Ammon's horn (tissue), 1 donor: Measurements from ENCODE around the gene RALA.
A peak's percentile ranks its signal among the peaks of the same experiment; 100 is the strongest.

ENCODE experiments used
- DNase-seq: peaks from one replicate; pipeline ENCODE4 v3.0.0-alpha.2; 2016; ENCODE audit warnings: low spot score

RALA gene, protein sequence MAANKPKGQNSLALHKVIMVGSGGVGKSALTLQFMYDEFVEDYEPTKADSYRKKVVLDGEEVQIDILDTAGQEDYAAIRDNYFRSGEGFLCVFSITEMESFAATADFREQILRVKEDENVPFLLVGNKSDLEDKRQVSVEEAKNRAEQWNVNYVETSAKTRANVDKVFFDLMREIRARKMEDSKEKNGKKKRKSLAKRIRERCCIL

DNA sequence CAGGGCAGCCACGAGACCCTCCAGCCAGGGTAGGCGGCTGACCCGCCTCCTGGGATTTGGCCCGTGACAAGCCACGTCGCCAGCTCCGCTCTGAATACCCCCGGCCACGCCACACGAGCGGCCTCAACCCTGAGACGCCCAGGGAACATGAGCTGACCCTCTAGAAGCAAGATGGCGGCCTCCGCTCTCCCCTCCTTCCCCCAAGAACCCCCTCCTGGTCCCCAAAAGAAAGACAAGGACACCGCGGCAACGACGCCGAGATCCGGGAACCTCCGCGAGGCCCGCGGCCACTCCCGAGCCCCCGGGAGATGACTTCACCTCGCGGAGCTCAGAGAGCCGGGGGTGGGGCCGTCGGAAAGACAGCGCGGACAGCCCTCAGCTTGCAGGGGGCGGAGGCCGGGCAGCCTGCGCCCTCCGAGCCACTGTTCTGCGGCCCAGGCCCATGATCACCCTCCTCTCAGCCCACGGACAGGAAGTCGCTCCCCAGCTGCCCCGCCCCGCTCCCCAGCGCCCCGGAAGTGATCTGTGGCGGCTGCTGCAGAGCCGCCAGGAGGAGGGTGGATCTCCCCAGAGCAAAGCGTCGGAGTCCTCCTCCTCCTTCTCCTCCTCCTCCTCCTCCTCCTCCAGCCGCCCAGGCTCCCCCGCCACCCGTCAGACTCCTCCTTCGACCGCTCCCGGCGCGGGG, at the start of gene RALA:
RALA (plus strand) TSS at position 526 of the 685 bp plus-strand sequence. CDS start 63,096 bp downstream, outside the sequence.
- peak; percentile 96 for DNase-seq

DNA sequence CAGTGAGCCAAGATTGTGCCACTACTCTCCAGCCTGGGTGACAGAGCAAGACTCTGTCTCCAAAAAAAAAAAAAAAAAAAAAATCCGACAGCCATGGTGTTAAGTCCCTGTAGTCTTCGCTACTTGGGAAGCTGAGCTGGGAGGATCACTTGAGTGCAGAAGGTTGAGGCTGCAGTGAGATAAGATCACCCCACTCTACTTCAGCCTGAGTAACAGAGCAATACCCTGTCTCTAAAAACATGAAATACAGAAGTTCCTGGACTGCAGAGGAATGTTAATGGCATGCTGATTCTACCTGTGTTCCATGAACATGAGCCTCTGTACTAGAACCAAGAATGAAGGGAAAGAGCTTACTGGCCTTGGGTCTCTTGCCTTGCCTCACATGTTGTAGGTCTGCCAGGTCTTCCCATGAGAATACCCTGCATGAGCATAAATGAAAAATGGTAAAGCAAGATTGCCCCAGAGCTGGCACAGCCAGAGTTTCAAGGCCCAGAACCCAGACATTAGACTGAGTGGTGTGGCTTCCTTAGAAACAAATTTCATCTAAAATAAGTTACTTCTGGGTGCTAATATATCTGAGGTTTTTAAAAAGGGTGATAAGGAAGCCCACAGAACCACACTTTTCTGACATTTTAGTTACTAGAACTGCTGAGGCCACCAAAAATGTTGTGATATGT, 48.6 kb upstream of the RALA start:
- no peak for DNase-seq

DNA sequence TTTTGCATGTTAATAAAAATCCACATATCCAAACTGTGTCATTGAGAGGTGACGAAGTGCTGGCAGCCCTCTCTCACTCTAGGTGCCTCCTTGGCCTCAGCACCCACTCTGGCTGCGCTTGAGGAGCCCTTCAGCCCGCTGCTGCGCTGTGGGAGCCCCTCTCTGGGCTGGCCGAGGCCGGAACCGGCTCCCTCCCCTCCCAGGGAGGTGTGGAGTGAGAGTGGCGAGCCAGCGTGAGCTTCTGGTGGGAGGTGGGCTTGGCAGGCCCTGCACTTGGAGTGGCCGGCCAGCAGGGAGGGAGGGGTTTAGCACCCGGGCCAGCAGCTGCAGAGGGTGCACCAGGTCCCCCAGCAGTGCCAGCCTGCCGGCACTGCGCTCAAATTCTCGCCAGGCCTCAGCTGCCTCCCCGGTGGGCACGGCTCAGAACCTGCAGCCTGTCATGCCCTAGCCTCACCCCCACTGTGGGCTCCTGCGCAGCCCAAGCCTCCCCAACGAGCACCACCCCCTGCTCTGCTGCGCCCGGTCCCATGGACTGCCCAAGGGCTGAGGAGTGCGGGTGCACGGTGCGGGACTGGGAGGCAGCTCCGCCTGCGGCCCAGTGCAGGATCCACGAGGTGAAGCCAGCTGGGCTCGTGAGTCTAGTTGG, 46.0 kb upstream of the RALA start:
- DNase-seq: no peak

DNA sequence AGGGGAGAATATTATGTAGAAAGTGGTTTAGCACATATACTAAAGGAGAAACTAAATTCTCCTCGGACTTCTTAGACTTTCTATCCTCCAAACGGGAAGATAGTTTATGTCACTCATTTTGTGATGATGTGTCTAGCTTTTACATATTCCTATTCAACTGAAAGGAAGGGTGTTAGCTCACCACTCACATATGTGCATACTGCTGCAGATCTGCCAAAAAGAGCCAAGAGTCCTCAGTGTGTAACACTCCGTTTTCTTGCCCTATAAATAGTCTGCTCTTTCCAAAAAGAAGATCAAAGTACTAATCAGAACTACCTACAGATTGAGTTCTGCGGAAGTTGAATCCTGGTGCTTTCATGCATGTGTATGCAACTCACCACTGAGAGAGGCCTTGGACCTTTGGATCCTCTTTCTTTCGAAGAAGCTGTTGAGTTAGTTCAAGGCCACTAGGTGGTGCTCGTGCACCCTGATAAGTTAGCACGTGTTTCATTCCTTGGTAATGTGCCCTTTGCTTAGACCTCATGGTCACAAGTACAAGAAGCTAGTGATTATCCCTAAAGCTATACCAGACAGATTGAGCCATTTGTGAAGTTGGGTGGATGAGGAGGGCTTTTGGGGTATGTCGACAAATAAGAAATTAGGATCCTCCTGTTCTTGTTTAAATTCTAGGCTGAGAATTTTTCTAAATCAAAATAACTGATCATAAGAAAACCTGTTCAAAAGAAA, 43.1 kb upstream of the RALA start:
- DNase-seq: peak; percentile 98

DNA sequence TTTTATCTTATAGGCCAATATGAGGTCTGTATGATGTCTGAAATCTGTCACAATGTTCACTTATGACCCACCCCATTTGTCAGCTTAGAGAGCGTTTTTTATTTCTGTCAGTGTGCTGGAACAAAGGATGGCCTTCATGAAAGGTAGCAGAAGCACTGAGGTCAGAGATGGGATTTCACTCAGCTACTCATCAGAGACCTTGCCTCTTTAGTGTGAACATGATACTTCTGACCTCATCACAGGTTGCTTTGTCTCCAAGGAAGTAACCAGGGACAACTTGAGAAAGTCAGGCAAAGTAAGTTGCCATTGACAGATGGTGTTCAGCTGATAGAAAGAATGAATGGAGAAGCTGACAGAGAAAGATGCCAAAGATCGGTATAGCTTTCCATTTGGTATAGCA, 40.8 kb upstream of the RALA start:
- DNase-seq: no peak

DNA sequence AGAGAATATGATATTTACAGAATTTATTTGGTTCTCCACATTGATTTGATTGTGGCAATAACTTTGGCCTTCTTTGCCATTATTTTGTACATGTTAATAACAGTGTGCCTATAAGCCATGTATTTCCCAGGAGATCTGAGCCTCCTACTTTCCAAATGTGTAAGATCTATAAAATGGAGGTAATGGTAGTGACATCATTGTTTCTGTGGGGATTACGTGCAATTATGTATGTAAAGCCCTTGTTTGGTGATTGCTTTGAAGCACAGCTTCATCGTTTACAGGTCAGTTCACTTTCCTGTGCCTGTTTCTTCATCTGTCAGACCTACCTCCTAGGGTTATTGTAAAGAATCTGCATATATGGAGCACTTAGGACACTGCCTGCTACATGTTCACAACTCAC, 39.8 kb upstream of the RALA start:
- DNase-seq: no peak

DNA sequence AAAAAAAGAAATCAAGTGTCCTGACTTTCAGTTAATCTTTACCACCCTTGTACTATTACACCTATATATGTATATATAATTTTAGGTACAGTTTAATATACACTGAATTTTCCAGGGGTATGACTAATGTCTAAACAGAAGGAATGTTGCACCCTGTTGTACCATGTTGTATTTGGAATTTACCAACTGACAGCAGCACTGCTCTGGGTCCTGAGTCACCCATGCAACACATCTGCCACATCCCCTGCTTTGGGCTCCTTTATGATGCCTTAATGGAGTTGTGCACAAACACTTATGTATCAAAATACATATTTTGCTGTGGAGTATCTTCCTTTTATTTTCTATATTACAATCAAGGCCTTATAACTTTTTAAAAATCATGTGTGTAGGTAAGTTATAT, 36.0 kb upstream of the RALA start:
- DNase-seq: no peak

DNA sequence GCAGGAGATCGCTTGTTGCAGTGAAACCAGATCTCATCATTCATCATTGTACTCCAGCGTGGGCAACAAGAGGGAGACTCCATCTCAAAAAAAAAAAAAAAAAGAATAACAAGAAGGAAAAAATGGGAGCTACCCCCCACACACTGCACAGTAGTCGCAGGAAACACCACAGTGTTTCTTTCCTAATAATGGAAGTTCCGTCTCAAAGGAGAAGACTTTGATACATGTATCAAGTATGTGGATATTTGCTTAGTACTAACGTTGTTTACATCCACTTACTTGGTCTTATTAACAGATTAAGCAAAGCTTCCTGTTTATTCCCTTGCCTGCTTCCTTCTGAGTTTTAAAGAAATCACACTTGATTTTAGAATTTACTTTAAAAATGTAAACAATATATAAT, 35.0 kb upstream of the RALA start:
- no peak for DNase-seq

DNA sequence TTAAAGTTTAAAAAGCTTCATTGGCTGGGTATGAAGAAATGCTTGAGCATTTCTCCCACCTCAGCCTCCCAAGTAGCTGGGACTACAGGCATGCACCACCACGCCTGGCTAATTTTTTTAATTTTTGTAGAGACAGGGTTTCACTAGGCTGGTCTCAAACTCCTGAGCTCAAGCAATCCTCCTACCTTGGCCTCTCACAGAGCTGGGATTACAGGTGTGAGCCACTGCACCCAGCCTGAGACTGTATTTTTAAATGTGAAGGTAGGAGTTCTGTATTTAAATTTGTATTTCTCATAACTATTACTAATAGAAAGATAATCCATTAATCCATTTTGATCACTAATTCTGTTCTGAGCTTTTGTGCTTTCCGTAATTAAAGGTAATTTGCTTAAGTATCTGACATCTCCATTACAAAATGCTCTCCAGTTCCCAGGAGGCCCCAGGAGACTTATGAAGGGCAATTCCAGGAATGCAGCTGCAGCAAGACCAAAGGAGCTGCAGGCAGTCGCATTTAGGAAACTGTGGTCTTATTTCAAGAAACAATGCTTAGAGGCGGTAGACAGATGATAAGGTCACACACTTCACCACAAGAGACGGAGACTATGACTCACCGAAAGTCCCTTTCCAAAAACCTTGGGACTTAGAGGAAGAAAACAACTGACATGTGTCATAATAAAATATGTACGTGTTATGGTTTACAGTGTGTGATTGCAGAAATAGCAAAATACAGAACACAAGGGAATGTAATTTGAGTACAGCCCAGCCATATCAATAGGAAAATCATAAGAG, 33.9 kb upstream of the RALA start:
- DNase-seq: no peak

DNA sequence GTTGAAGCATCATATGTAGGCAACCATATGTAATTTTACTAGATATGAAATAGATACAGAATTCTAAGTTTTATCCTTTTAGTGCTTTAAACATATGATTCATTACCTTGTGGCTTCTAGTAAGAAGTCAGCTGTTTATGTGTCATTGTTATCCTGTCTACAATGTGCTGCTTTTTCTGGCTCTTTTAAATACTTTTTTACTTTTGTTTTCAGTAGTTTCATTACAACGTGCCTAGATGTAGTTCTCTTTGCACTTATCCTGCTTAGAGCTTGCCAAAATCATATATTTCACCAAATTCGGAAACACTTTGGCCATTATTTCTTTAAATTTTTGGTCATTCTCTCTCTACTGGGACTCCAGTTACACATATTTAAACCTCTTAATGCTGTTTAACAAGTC, 30.8 kb upstream of the RALA start:
- no peak for DNase-seq

DNA sequence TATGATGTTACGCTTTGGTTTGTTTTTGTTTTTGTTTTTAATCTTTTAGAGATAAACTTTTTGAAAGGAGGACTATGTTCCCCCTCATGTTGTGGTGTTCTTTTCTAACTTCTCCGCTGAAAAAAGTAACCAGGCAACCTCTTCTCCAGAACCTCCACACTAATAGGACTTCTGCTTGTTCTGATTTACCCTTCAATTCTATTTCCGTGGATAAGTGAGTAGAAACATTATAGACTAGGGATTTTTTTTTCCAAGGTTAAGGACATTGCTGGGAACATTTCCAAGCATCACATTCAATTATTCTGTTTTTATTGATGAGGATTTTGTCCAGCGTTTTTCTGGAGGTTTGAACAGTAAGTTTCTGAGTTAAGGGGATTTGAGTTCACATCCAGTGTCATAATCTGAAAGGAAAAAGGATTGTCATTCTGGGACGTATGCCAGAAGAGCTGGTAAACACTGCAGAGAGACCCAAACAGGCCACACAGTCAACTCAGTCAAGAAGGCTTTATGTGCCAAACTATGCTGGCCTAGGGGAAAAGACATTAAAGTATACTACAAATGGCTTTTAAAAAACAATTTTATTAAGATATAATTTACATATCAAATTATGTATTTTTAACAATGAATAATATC, 28.3 kb upstream of the RALA start:
- peak; percentile 44 for DNase-seq

DNA sequence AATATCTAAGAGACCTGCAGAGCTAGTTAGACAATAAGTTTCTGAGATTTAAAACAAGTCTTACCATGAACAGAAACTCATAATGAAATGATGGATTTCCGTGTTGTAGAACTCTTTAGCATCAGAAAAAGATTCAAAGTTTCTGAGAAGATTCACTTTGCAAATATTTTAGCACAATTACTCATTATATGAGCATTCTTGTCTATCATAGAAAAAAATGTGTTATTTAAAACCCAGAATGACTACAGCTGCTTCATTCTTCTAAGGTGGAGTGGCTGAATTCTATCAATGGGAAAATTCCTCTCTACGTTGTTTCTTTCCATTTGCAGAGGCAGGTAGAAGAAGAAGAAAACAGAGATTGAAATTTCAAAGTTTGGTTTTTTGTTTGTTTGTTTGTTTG, 21.0 kb upstream of the RALA start:
- no peak for DNase-seq

DNA sequence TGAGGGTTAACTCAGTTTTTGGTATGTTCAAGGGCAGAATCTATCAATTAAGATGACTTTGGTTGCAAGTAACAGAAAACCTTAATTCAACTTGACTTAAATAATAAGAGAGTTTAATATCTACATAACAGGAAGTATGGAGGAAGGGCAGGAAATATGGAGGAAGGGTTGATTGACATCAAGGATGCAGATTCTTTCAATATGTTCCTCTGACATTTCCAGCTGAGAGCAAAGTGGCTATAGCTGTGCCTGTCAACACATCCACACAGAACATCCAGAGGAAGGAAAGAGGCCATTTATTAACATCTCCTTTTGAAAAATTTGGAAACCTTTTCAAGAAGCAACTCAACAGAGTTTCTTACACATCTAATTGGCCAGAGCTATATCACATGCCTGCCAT, 19.4 kb upstream of the RALA start:
- no peak for DNase-seq

DNA sequence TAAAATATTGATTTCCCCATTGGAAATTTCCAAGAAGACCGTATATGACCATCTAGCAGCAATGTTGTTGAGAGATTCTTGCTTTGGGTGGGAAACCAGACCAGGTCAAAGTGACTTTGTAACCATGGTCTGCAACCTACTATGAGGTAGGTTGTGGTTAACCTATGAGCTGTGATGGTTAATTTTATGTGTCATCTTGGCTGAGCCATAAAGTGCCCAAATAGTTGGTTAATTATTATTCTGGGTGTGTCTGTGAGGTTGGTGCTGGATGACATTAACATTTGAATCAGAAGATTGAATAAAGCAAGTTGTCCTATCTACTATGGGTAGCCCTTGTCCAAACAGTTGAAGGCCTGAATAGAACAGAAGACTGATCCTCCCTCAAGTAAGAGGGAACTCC, 18.3 kb upstream of the RALA start:
- DNase-seq: no peak

DNA sequence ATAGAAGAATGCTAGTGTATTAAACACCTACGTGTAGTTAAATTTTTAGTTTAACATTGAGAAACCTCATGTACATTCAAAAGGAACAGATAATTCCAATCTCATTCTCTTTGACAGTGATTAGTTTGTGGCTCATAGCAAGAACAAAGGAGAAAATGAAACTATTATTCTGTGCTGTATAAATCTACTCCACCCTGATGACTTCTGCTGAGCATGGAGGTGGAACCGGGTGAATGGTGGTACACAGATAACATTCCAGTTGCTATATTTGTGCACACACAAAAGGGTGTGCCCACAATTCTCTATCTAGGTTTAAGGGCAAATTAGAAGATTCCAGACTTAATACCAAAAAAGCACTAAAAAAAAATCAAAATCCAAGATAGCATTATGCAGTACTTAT, 17.0 kb upstream of the RALA start:
- DNase-seq: no peak

DNA sequence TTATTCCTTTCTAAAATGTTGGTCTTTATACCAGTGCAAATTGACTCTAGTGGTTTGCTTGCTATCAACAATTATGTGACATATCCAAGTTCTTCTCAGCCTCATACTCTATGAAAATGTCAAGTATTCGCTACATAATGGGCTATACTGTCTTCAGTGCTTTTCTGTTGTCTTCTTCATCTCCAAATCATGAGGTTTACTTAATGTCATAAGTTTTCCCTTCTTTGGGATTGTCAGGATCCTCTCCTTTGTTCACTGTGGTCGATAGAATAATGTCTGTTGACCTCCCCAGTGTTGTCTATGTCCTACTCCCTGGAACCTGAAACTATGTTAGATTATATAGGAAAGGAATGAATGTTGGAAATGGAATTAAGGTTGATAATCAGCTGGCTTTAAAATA, 16.4 kb upstream of the RALA start:
- DNase-seq: no peak

DNA sequence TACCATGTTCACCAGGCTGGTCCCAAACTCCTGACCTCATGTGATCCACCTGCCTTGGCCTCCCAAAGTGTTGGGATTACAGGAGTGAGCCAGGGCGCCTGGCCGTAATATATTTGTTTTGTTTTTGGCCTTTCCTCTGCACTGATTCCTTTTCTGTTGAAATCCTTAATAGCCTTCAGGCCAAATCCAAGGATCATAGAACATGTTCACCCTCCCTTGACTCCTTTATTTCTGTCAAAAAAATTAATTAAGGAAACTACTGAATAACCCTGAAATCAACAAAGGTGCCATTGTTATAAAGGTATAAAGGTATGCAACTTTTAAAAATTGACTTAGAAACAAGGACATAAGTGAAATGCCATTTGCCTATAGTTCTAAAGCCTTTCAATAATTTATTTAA, 15.5 kb upstream of the RALA start:
- no peak for DNase-seq

DNA sequence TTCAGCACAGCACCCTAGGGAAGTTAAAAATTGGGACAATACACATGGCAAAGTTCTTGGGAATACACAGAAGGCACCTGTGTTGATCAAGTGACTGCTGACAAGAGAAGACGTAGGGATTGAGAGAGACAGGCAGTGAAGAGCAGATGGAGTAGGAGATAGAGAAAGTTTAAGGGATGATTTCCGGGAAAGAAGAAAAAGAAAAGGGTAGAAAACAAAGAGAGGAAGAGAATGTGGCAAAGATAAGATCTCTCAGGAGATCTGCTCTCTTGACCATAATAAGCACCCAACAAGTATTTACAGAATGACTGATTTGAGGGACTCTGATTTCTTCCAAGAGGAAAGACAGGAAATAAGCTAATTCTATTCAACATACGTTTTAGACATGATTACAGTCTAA, 15.1 kb upstream of the RALA start:
- no peak for DNase-seq

DNA sequence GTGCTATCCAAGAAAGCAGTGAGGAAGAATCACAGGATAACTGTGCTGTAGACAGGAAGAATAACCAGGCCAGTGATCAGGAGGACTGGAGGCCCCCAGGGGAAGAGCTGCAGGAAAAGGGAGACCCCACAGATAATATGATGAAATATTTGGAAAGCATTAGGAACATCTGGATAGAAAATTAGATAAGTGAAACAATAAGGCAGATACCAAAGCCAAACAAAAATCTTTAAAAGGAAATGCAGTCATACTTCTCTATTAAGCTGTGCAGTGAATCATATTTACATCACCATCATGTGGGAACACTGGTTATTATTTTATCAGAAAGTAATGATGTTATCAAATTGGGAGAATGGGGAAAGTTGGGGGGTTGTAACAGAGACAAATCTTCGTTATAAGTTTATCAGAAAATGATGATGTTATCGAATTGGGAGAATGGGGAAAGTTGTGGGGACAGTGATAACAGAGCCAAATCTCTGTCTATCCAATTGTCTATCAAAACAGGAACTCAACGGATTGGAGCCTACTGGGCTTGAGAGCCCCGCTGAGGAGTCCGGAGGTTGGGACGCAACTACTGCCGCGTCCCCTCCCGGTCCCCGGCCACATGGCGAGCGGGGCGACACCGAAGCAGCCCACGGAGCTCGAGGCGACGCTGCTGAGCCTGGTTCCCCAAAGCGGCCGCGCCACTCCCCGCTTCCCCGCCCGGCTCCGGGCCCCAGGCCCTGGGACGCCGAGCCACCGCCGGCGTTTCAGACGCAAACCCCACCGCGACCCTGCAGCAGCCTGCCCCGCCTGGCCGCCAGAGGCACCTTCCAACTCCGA, 14.0 kb upstream of the RALA start:
- DNase-seq: peak; percentile 7

DNA sequence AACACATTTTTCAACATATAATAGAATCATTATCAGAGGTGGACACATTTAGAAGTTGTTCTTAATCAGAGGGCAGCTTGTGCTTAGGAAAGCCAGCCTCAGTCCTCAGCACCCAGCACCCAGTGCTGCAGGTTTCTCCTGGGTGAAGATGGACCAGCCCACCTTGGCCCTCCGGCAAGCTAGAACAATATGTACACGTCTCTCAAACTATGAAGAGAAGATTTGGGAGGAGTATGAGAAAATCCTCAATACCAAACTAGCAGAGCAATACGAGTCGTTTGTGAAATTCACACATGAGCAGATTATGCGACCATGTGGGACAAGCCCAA, 13.5 kb upstream of the RALA start:
- no peak for DNase-seq
